Measurements from ENCODE around the gene ADPRHL1.

DNA sequence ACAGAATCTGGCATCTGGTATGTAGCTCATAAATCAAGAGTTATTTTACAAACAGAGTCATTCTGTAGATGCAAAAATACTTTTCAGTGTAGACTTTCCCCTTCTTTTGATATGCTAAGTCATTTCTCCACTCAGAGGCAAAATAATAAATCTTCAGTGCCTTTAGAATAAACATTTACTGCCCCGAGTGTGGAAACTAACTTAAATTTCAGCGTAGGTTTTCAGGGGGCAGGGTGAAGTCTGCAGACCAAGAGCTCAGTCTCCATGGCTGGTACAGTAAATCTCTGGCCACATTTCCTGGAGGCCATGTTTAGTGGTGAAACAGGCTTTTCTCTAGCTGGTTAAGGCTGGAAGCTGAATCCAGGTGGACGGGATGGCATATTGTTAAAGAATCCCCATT is 13.1 kb upstream of the ADPRHL1 start:
- TF ChIP-seq, protein P1, sequence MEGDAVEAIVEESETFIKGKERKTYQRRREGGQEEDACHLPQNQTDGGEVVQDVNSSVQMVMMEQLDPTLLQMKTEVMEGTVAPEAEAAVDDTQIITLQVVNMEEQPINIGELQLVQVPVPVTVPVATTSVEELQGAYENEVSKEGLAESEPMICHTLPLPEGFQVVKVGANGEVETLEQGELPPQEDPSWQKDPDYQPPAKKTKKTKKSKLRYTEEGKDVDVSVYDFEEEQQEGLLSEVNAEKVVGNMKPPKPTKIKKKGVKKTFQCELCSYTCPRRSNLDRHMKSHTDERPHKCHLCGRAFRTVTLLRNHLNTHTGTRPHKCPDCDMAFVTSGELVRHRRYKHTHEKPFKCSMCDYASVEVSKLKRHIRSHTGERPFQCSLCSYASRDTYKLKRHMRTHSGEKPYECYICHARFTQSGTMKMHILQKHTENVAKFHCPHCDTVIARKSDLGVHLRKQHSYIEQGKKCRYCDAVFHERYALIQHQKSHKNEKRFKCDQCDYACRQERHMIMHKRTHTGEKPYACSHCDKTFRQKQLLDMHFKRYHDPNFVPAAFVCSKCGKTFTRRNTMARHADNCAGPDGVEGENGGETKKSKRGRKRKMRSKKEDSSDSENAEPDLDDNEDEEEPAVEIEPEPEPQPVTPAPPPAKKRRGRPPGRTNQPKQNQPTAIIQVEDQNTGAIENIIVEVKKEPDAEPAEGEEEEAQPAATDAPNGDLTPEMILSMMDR (conservative IDR thresholded peaks at IDR 0.05; ENCODE audit: low read depth, low read length), result no peak
- TF ChIP-seq EZH2 (IDR thresholded peaks at IDR 0.05; ENCODE audit: borderline replicate concordance, low read depth, low read length, poor library complexity, severe bottlenecking), result no peak
